SHP77 treated with DMSO at 0.1 percent for 48 hours (cell line): Measurements from ENCODE around the gene QTRT2.

ENCODE experiments used
- DNase-seq: peaks from one replicate; lab custom pipeline; 2025; lab: John Stamatoyannopoulos, UW

The QTRT2 gene

GRCh38 chr3:114078126-114078525 lies 21.6 kb downstream of the QTRT2 start:
- no peak for DNase-seq

- DNase-seq = no peak
These were observed 23.2 kb downstream of the QTRT2 start for GRCh38 chr3:114079761-114080160.

- DNase-seq = no peak
These were observed 23.7 kb downstream of the QTRT2 start for GRCh38 chr3:114080201-114080600.

GRCh38 chr3:114081037-114081436 lies 24.5 kb downstream of the QTRT2 start:
- no peak for DNase-seq

- no peak for DNase-seq
These were observed 26.6 kb downstream of the QTRT2 start for GRCh38 chr3:114083112-114083511.

- no peak for DNase-seq
These were observed 29.8 kb downstream of the QTRT2 start for GRCh38 chr3:114086356-114086755.

- no peak for DNase-seq
These were observed 33.1 kb downstream of the QTRT2 start for GRCh38 chr3:114089675-114090074.

- DNase-seq = no peak
These were observed 35.8 kb downstream of the QTRT2 start for GRCh38 chr3:114092151-114093015.

GRCh38 chr3:114093016-114093380 lies 36.5 kb downstream of the QTRT2 start:
- DNase-seq = no peak

GRCh38 chr3:114093596-114093995 lies 37.1 kb downstream of the QTRT2 start:
- DNase-seq = no peak

GRCh38 chr3:114095796-114096195 lies 39.3 kb downstream of the QTRT2 start:
- DNase-seq = no peak

- no peak for DNase-seq
These were observed 44.6 kb downstream of the QTRT2 start for GRCh38 chr3:114101101-114101500.

GRCh38 chr3:114103181-114103580 lies 46.6 kb downstream of the QTRT2 start:
- no peak for DNase-seq

- DNase-seq = no peak
These were observed 47.3 kb downstream of the QTRT2 start for GRCh38 chr3:114103858-114104257.

GRCh38 chr3:114104414-114104813 lies 47.9 kb downstream of the QTRT2 start:
- no peak for DNase-seq

GRCh38 chr3:114108137-114108536 lies 51.6 kb downstream of the QTRT2 start:
- no peak for DNase-seq

GRCh38 chr3:114110439-114110838 lies 53.9 kb downstream of the QTRT2 start:
- no peak for DNase-seq

GRCh38 chr3:114111060-114111770 lies 54.7 kb downstream of the QTRT2 start:
- DNase-seq = no peak

GRCh38 chr3:114112696-114113095 lies 56.2 kb downstream of the QTRT2 start:
- DNase-seq = no peak

GRCh38 chr3:114114719-114115118 lies 58.2 kb downstream of the QTRT2 start:
- no peak for DNase-seq

- no peak for DNase-seq
These were observed 58.6 kb downstream of the QTRT2 start for GRCh38 chr3:114115143-114115542.

GRCh38 chr3:114119776-114120175 lies 63.2 kb downstream of the QTRT2 start:
- no peak for DNase-seq

- DNase-seq = no peak
These were observed 63.7 kb downstream of the QTRT2 start for GRCh38 chr3:114120211-114120610.
